Hepatocyte (in vitro differentiated cells): Measurements from ENCODE around the gene PTPRN2. TPM values are rescaled to one million over a fixed set of nuclear protein-coding genes. Genes with fewer than 3 reads are reported as not detected.

Source experiments
- DNase-seq: peaks from one replicate; pipeline ENCODE4 v3.0.0-alpha.2; 2016; ENCODE audit warnings: low spot score
- H2AFZ ChIP-seq: fragments of 200-600 bp; sonication (generic); 2 replicates; pipeline ENCODE4 v1.6.0; 2016; ENCODE audit warnings: antibody characterized with exemption, mild to moderate bottlenecking
- H3K27ac ChIP-seq: fragments of 200-600 bp; sonication (generic); 2 replicates; pipeline ENCODE4 v1.5.1; 2016; ENCODE audit warnings: mild to moderate bottlenecking
- H3K27me3 ChIP-seq: fragments of 200-600 bp; sonication (generic); 2 replicates; pipeline ENCODE4 v1.6.1; 2016
- H3K36me3 ChIP-seq: fragments of 200-600 bp; sonication (generic); replicated peaks from 2 replicates; pipeline ENCODE4 v1.5.1; 2016; ENCODE audit warnings: low read depth; ENCODE audit not compliant: insufficient read depth
- H3K4me1 ChIP-seq: fragments of 200-600 bp; sonication (generic); 2 replicates; pipeline ENCODE4 v1.5.1; 2016; ENCODE audit warnings: mild to moderate bottlenecking, moderate library complexity; ENCODE audit not compliant: insufficient read depth
- H3K4me2 ChIP-seq: fragments of 200-600 bp; sonication (generic); 2 replicates; pipeline ENCODE4 v1.6.0; 2016
- H3K4me3 ChIP-seq: fragments of 200-600 bp; sonication (generic); 2 replicates; pipeline ENCODE4 v1.5.1; 2016; ENCODE audit warnings: mild to moderate bottlenecking
- H3K79me2 ChIP-seq: fragments of 200-600 bp; sonication (generic); 2 replicates; pipeline ENCODE4 v1.6.0; 2017; ENCODE audit warnings: mild to moderate bottlenecking
- H3K9me2 ChIP-seq: fragments of 200-600 bp; sonication (generic); replicated peaks from 2 replicates; pipeline ENCODE4 v1.6.0; 2017; ENCODE audit warnings: mild to moderate bottlenecking; ENCODE audit not compliant: insufficient read depth
- H3K9me3 ChIP-seq: fragments of 200-600 bp; sonication (generic); 2 replicates; pipeline ENCODE4 v1.5.1; 2016; ENCODE audit warnings: low read depth, mild to moderate bottlenecking
- H4K20me1 ChIP-seq: fragments of 200-600 bp; sonication (generic); 2 replicates; pipeline ENCODE4 v1.6.0; 2016; ENCODE audit warnings: mild to moderate bottlenecking; ENCODE audit not compliant: insufficient read depth, poor library complexity, severe bottlenecking
- CTCF ChIP-seq: fragments of 200-600 bp; sonication (generic); IDR thresholded peaks from 2 replicates; pipeline ENCODE4 v1.5.1; 2016; ENCODE audit warnings: antibody characterized with exemption, mild to moderate bottlenecking; ENCODE audit not compliant: poor library complexity
- EZH2 ChIP-seq: fragments of 200-600 bp; sonication (generic); IDR thresholded peaks from 2 replicates; pipeline ENCODE4 v1.6.1; 2016; ENCODE audit warnings: antibody characterized with exemption, mild to moderate bottlenecking, borderline replicate concordance
- EZH2phosphoT487 ChIP-seq: fragments of 200-600 bp; sonication (generic); IDR thresholded peaks from one replicate; pipeline ENCODE4 v1.6.1; 2018; ENCODE audit warnings: antibody characterized with exemption, mild to moderate bottlenecking, low read depth, moderate library complexity; ENCODE audit not compliant: unreplicated experiment, severe bottlenecking
- WGBS: methylation state at CpG from one replicate; pipeline ENCODE4 v1.1.6; 2016; ENCODE audit warnings: low lambda C conversion rate; ENCODE audit errors: missing lambda C conversion rate; 5-methylcytosine and 5-hydroxymethylcytosine counted together
- polyA plus RNA-seq: library from polyadenylated mRNA; unstranded; fragments of >200 nt; fragmentation: Nextera tagmentation; extraction: Ambion mirVana; gene quantifications from 2 replicates; pipeline ENCODE4 v1.2.1, GENCODE V29; 2016
- total RNA-seq: library from RNA; depleted of rRNA; stranded (reverse); fragments of >200 nt; gene quantifications from 2 replicates; pipeline ENCODE4 v1.2.3, GENCODE V29; 2014

Gene PTPRN2
- total and polyA plus RNA-seq, 2 experiments from 2014 or later: 2.1 to 3.3 TPM

DNA sequence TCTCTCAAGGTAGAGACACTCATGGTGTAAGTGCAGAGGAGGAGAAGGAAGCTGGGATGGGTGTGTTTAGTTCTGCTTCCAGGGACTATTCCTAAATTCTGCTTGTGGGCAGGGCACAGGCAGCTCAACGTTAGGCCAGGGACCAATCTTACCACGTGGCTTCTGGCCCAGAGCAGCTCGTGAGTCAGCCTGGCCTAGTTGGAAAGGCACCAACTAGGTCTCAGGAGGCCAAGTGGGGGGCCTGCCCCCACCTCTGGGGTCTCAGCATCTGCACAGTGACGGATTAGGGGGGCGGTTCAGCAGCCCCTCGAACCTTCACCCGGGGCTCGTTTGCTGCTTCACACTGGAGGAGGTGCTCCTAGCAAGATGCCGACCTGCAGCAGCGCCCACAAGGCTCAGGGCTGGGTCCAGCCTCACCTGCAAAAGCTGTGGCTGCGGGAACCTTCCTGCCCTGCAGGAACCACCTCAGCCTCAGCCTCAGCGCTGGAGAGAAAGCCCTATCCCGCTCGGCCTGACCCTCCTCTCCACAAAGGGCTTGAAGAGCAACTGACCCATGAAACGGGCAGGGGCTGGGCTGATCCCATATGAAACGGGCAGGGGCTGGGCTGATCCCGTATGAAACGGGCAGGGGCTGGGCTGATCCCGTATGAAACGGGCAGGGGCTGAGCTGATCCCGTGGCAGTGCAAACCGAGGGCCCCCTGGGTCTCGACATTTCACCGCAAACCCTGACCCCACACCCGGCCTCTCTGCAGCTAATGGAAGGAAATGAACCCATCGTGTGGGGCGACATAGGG lies 803.4 kb downstream of the PTPRN2 start:
- Histone ChIP-seq H3K4me1 (no peaks in the 10 kb centered on the region), H3K9me2 (no peaks in the 10 kb centered on the region), H3K4me3 (no peak overlapping the region), H3K9me3 (no peaks in the 10 kb centered on the region), H2AFZ (no peak overlapping the region), H3K4me2 (no peak overlapping the region), H4K20me1 (no peaks in the 10 kb centered on the region), H3K36me3 (no peaks in the 10 kb centered on the region), H3K27ac (no peak overlapping the region), H3K27me3 (no peaks in the 10 kb centered on the region), H3K79me2 (no peaks in the 10 kb centered on the region)
- no peak for DNase-seq
- WGBS: 86% methylated on average over 27 of the region's 27 CpGs
- no peak for TF ChIP-seq CTCF
- no peak for TF ChIP-seq EZH2phosphoT487
- TF ChIP-seq EZH2: no peak

DNA sequence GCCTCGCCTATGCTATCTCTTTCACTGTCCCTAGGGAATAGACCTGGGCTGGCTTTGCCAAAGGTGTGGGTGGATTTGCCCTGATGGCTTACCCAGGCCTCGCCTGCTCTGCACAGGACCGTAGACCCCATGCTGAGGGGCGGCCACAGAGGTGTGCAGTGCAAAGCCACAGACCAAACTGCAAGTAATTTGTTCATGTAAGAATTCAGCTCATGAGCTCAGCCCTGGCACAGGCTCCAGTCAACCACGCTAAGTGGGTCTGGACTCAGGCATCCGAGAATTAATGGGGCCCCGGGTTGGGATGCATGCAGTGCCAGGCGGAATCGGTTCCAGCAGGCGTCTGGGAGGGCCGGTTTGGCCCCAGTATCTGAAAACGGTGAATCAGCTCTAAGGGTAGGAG lies 805.6 kb downstream of the PTPRN2 start:
- DNase-seq: no peak
- no peaks in the 10 kb centered on the region for H4K20me1 ChIP-seq
- H3K9me2 ChIP-seq: no peaks in the 10 kb centered on the region
- no peak for TF ChIP-seq EZH2
- no peak overlapping the region for H3K4me2 ChIP-seq
- no peak overlapping the region for H3K4me3 ChIP-seq
- no peaks in the 10 kb centered on the region for H3K9me3 ChIP-seq
- no peak overlapping the region for H2AFZ ChIP-seq
- H3K79me2 ChIP-seq: no peaks in the 10 kb centered on the region
- no peaks in the 10 kb centered on the region for H3K4me1 ChIP-seq
- no peak overlapping the region for H3K27ac ChIP-seq
- 93% methylated on average over 12 of the region's 12 CpGs for WGBS
- H3K27me3 ChIP-seq: peaks cover 1% of the 10 kb centered on the region
- H3K36me3 ChIP-seq: no peaks in the 10 kb centered on the region

DNA sequence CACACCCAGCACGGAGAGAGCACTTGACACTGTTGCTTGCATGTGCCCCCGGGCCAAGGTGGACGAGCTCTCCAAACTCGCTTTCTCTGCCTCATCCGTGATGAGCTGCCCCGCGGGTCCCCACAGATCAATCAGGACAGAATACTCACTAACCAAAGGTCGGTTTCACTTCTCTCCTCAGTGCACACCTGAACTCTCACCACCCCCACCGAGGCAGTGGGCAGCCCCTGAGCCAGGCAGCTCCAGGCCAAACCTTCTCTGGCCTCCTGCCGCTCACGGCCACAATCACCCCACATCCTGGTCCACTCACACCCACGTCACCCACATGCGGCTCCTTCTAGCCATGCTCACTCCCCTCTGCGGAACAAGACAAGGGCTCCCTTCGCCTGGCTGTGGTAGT lies 806.9 kb downstream of the PTPRN2 start:
- Histone ChIP-seq H3K4me2 (no peak overlapping the region), H3K9me3 (no peaks in the 10 kb centered on the region), H4K20me1 (no peaks in the 10 kb centered on the region), H2AFZ (no peak overlapping the region), H3K27me3 (peaks cover 4% of the 10 kb centered on the region), H3K27ac (no peak overlapping the region), H3K4me3 (no peak overlapping the region), H3K4me1 (no peaks in the 10 kb centered on the region), H3K79me2 (no peaks in the 10 kb centered on the region), H3K36me3 (no peaks in the 10 kb centered on the region), H3K9me2 (no peaks in the 10 kb centered on the region)
- 92% methylated on average over 15 of the region's 15 CpGs for WGBS
- DNase-seq: no peak
- TF ChIP-seq EZH2 (no peak), EZH2phosphoT487 (no peak), CTCF (no peak)

DNA sequence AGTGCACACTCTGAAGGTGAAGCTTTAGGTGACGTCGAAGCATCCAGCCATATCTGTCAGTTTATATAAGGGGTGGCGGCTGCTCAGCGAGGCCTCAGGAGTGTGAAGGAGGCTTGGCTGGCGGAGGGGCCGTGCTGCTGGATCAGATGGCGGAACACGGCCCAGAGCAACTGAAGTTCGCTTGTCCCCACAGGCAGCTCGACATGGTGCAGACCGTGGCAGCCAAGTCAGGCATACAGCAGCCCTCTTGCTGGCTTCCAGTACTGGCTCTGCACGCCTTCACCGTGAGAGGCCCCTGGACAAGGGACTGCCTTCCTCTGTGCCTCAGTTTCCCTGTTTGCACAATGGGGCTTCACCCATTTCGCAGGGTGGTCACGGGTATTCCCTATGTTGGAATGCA lies 807.3 kb downstream of the PTPRN2 start:
- H3K4me1 ChIP-seq: no peaks in the 10 kb centered on the region
- no peaks in the 10 kb centered on the region for H4K20me1 ChIP-seq
- 93% methylated on average over 15 of the region's 15 CpGs for WGBS
- peaks cover 4% of the 10 kb centered on the region for H3K27me3 ChIP-seq
- H3K4me2 ChIP-seq: no peak overlapping the region
- no peak overlapping the region for H2AFZ ChIP-seq
- no peaks in the 10 kb centered on the region for H3K9me3 ChIP-seq
- no peak for DNase-seq
- H3K36me3 ChIP-seq: no peaks in the 10 kb centered on the region
- TF ChIP-seq EZH2: no peak
- TF ChIP-seq EZH2phosphoT487: no peak
- TF ChIP-seq CTCF: no peak
- H3K9me2 ChIP-seq: no peaks in the 10 kb centered on the region
- H3K27ac ChIP-seq: no peak overlapping the region
- no peak overlapping the region for H3K4me3 ChIP-seq
- H3K79me2 ChIP-seq: no peaks in the 10 kb centered on the region
